Lung (tissue), 12 donors: Measurements from ENCODE around the gene YJU2. TPM values are rescaled to one million over a fixed set of nuclear protein-coding genes. Genes with fewer than 3 reads are reported as not detected.
"Not testable (repeated sequence)": the region's sequence is repeated elsewhere in the genome, so short reads cannot be mapped to it uniquely, and the experiment has no call there.

ENCODE experiments used
- ATAC-seq: fragments of 200-7000 bp; cut with Tn5 transposase; one replicate; pipeline ENCODE4 v1.9.1; 2020; ENCODE audit warnings: moderate number of reproducible peaks; ENCODE audit not compliant: insufficient read depth, low FRiP score
- DNase-seq, 3 donors: peaks; one replicate each; pipeline ENCODE4 v3.0.0-alpha.2; 2013 to 2017
- H3K27ac ChIP-seq, 2 donors: one replicate each; pipeline ENCODE4 v1.5.1; 2013; ENCODE audit warnings: mild to moderate bottlenecking in 2 of 2, moderate library complexity in 2 of 2, control low read depth in 1 of 2, inconsistent platforms in 1 of 2, low read depth in 1 of 2, low read length in 1 of 2
- H3K27me3 ChIP-seq, 3 donors: one replicate each; pipeline ENCODE4 v1.5.1; 2013; ENCODE audit warnings: low read length in 2 of 3; ENCODE audit not compliant: control insufficient read depth in 3 of 3, insufficient read depth in 3 of 3
- H3K36me3 ChIP-seq, 4 donors: one replicate each; pipeline ENCODE4 v1.5.1; 2013; ENCODE audit warnings: low read length in 4 of 4, mild to moderate bottlenecking in 1 of 4, moderate library complexity in 1 of 4; ENCODE audit not compliant: control insufficient read depth in 4 of 4, insufficient read depth in 4 of 4
- H3K4me1 ChIP-seq, 5 donors: one replicate each; pipeline ENCODE4 v1.5.1; 2013; ENCODE audit warnings: low read length in 5 of 5, mild to moderate bottlenecking in 2 of 5, moderate library complexity in 1 of 5; ENCODE audit not compliant: control insufficient read depth in 5 of 5, insufficient read depth in 5 of 5
- H3K4me3 ChIP-seq: one replicate; pipeline ENCODE4 v1.5.1; 2013; ENCODE audit warnings: mild to moderate bottlenecking, control low read depth, moderate library complexity
- H3K9ac ChIP-seq, 2 donors: one replicate each; pipeline ENCODE4 v1.5.1; 2013; ENCODE audit warnings: low read length in 2 of 2, control low read depth in 1 of 2; ENCODE audit not compliant: insufficient read depth in 1 of 2
- H3K9me3 ChIP-seq, 4 donors: one replicate each; pipeline ENCODE4 v1.5.1; 2013; ENCODE audit warnings: low read length in 3 of 4, mild to moderate bottlenecking in 1 of 4, moderate library complexity in 1 of 4; ENCODE audit not compliant: control insufficient read depth in 4 of 4, insufficient read depth in 3 of 4
- CTCF ChIP-seq: IDR thresholded peaks from 2 replicates; pipeline ENCODE4 v1.5.1; 2012; ENCODE audit warnings: mild to moderate bottlenecking; ENCODE audit errors: control extremely low read depth, extremely low read depth
- WGBS, 2 donors: extraction: QIAGEN DNeasy Blood & Tissue Kit; methylation state at CpG; one replicate each; pipeline ENCODE4 v1.1.7; 2013; 5-methylcytosine and 5-hydroxymethylcytosine counted together
- polyA plus RNA-seq, 2 donors: library from polyadenylated mRNA; stranded (reverse); fragments of 200-250 nt; gene quantifications; one replicate each; pipeline ENCODE4 v1.2.1, GENCODE V29; 2013
- total RNA-seq, 2 donors: library from RNA; depleted of rRNA in 1 of 2; stranded (reverse); fragments of >200 nt in 1 of 2; gene quantifications; one replicate each; pipeline ENCODE4 v1.2.1, GENCODE V29; 2014 to 2021
- donor health status: control.
- donor health status: control.
- donor health status: Bipolar disorder and iron deficiency.
- donor health status: healthy.
- donor health status: DM: yes; HTN: yes; CAD: no.

YJU2 gene
- total and polyA plus RNA-seq, 4 donors = 11.2 to 44.2 (median 26.5) TPM

- Histone ChIP-seq H3K36me3 (no peaks in the 10 kb centered on the region), H3K4me1 (no peaks in the 10 kb centered on the region), H3K9me3 (peaks cover 0 to 2% (median 0%) of the 10 kb centered on the region in 4 donors), H3K27ac (no peak overlapping the region), H3K27me3 (no peaks in the 10 kb centered on the region), H3K9ac (no peak overlapping the region), H3K4me3 (no peak overlapping the region)
- 75 to 78% methylated on average over 13 of the region's 13 CpGs for whole genome bisulfite sequencing, 2 donors
- ATAC-seq = no peak
- no peak for DNase-seq
- TF ChIP-seq CTCF = no peak
Observed at GRCh38 chr19:4234862-4235201, 12.0 kb upstream of the YJU2 start.

GRCh38 chr19:4237510-4237909 is 9.4 kb upstream of the YJU2 start:
- not testable (repeated sequence) for H3K9ac ChIP-seq, H3K27me3 ChIP-seq, H3K9me3 ChIP-seq, H3K4me3 ChIP-seq, H3K36me3 ChIP-seq, H3K27ac ChIP-seq, H3K4me1 ChIP-seq, ATAC-seq, DNase-seq
- WGBS, 2 donors = 90 to 96% methylated on average over 16 of the region's 16 CpGs

- Histone ChIP-seq H3K4me3 (no peak overlapping the region), H3K4me1 (no peaks in the 10 kb centered on the region), H3K9ac (no peak overlapping the region), H3K36me3 (no peaks in the 10 kb centered on the region), H3K27me3 (no peaks in the 10 kb centered on the region), H3K27ac (no peak overlapping the region), H3K9me3 (peaks cover 0 to 2% (median 0%) of the 10 kb centered on the region in 4 donors)
- no peak for TF ChIP-seq CTCF
- WGBS, 2 donors = 89 to 90% methylated on average over 4 of the region's 4 CpGs
- ATAC-seq (no peak), DNase-seq (no peak)
Observed at GRCh38 chr19:4238831-4239230, 8.0 kb upstream of the YJU2 start.

- TF ChIP-seq CTCF = no peak
Observed at GRCh38 chr19:4241824-4242430, 5.0 kb upstream of the YJU2 start.

GRCh38 chr19:4245938-4246337 is 942 bp upstream of the YJU2 start:
- peaks cover 7 to 19% (median 15%) of the 10 kb centered on the region in 4 donors for H3K36me3 ChIP-seq
- H3K27me3 ChIP-seq, ATAC-seq, H3K27ac ChIP-seq, H3K4me1 ChIP-seq, DNase-seq, H3K9me3 ChIP-seq, H3K9ac ChIP-seq, H3K4me3 ChIP-seq: not testable (repeated sequence)
- whole genome bisulfite sequencing, 2 donors = 96 to 97% methylated on average over 6 of the region's 6 CpGs

More at GRCh38 chr19:4241824-4242430, 5.0 kb upstream of the YJU2 start:
- H3K27me3 ChIP-seq = no peaks in the 10 kb centered on the region
- no peak for DNase-seq
- peaks cover 0 to 3% (median 0%) of the 10 kb centered on the region in 5 donors for H3K4me1 ChIP-seq
- peaks cover 0 to 2% (median 0%) of the 10 kb centered on the region in 4 donors for H3K9me3 ChIP-seq
- no peak overlapping the region for H3K9ac ChIP-seq
- 70 to 83% methylated on average over 5 of the region's 5 CpGs for WGBS, 2 donors
- no peak overlapping the region for H3K4me3 ChIP-seq
- H3K36me3 ChIP-seq = no peaks in the 10 kb centered on the region
- ATAC-seq = no peak
- H3K27ac ChIP-seq = no peak overlapping the region
